ENCODE results near the gene CTSS. TPM values are rescaled to one million over a fixed set of nuclear protein-coding genes. Genes with fewer than 3 reads are reported as not detected.

CTSS gene
- polyA plus RNA-seq, 1 donor from 2014 or later, result 3.2 TPM

- Histone ChIP-seq H2AFZ (ENCODE audit: low read depth, low read length) (no peak overlapping the region), H3K9me3 (ENCODE audit: low read length) (no peaks in the 10 kb centered on the region)
These were observed 14.1 kb downstream of the CTSS start for GRCh38 chr1:150751443-150751842.

GRCh38 chr1:150749720-150750311, 15.8 kb downstream of the CTSS start:
- Histone ChIP-seq H3K27ac (ENCODE audit: low read length) (no peak overlapping the region), H4K20me1 (ENCODE audit: insufficient read depth) (no peaks in the 10 kb centered on the region), H3K4me2 (ENCODE audit: low read length) (no peak overlapping the region), H3K79me2 (replicated peaks; ENCODE audit: insufficient read depth, low read length) (no peaks in the 10 kb centered on the region), H3K9ac (ENCODE audit: low read length) (no peak overlapping the region), H2AFZ (ENCODE audit: low read depth, low read length) (no peak overlapping the region), H3K9me3 (ENCODE audit: low read length) (no peaks in the 10 kb centered on the region), H3K36me3 (ENCODE audit: insufficient read depth, low read length) (no peaks in the 10 kb centered on the region), H3F3A (ENCODE audit: insufficient read depth, low read length, poor library complexity, severe bottlenecking) (no peaks in the 10 kb centered on the region), H3K9me2 (ENCODE audit: insufficient read depth, low read length) (no peaks in the 10 kb centered on the region), H3K27me3 (ENCODE audit: insufficient read depth, low read depth, low read length) (no peaks in the 10 kb centered on the region), H3K4me3 (ENCODE audit: low read length) (no peak overlapping the region)
- TF ChIP-seq TAF1 (IDR thresholded peaks at IDR 0.05; ENCODE audit: low read depth) (no peak), RAD21 (conservative IDR thresholded peaks at IDR 0.05) (no peak), POLR2AphosphoS5 (IDR thresholded peaks at IDR 0.05) (no peak), REST (IDR thresholded peaks at IDR 0.05; ENCODE audit: borderline replicate concordance) (no peak), CTCF (IDR thresholded peaks at IDR 0.05; ENCODE audit: poor library complexity, severe bottlenecking) (no peak), EP300 (conservative IDR thresholded peaks at IDR 0.05; ENCODE audit: poor library complexity, severe bottlenecking) (no peak), SMC3 (conservative IDR thresholded peaks at IDR 0.05; ENCODE audit: poor library complexity) (no peak)

More at GRCh38 chr1:150751443-150751842, 14.1 kb downstream of the CTSS start:
- Histone ChIP-seq H3K4me3 (ENCODE audit: low read length) (no peak overlapping the region), H3K79me2 (replicated peaks; ENCODE audit: insufficient read depth, low read length) (no peaks in the 10 kb centered on the region), H3K4me2 (ENCODE audit: low read length) (no peak overlapping the region), H3K27ac (ENCODE audit: low read length) (no peak overlapping the region), H3K9ac (ENCODE audit: low read length) (no peak overlapping the region), H3K36me3 (ENCODE audit: insufficient read depth, low read length) (no peaks in the 10 kb centered on the region), H4K20me1 (ENCODE audit: insufficient read depth) (no peaks in the 10 kb centered on the region), H3F3A (ENCODE audit: insufficient read depth, low read length, poor library complexity, severe bottlenecking) (no peaks in the 10 kb centered on the region), H3K9me2 (ENCODE audit: insufficient read depth, low read length) (no peaks in the 10 kb centered on the region), H3K27me3 (ENCODE audit: insufficient read depth, low read depth, low read length) (no peaks in the 10 kb centered on the region)
- TF ChIP-seq TAF1 (IDR thresholded peaks at IDR 0.05; ENCODE audit: low read depth) (no peak), RAD21 (conservative IDR thresholded peaks at IDR 0.05) (no peak), EP300 (conservative IDR thresholded peaks at IDR 0.05; ENCODE audit: poor library complexity, severe bottlenecking) (no peak), MXI1 (conservative IDR thresholded peaks at IDR 0.05; ENCODE audit: poor library complexity, severe bottlenecking) (no peak), CTCF (IDR thresholded peaks at IDR 0.05; ENCODE audit: poor library complexity, severe bottlenecking) (no peak), REST (IDR thresholded peaks at IDR 0.05; ENCODE audit: borderline replicate concordance) (no peak)

Measured in neural cell (in vitro differentiated cells).